Fibroblast of peridontal ligament (primary cell): ENCODE results near the gene BTD.

Experiments used
- DNase-seq: peaks from one replicate; pipeline ENCODE4 v3.0.0-alpha.2; 2010; ENCODE audit errors: extremely low read depth

Gene BTD, protein sequence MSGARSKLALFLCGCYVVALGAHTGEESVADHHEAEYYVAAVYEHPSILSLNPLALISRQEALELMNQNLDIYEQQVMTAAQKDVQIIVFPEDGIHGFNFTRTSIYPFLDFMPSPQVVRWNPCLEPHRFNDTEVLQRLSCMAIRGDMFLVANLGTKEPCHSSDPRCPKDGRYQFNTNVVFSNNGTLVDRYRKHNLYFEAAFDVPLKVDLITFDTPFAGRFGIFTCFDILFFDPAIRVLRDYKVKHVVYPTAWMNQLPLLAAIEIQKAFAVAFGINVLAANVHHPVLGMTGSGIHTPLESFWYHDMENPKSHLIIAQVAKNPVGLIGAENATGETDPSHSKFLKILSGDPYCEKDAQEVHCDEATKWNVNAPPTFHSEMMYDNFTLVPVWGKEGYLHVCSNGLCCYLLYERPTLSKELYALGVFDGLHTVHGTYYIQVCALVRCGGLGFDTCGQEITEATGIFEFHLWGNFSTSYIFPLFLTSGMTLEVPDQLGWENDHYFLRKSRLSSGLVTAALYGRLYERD

DNA sequence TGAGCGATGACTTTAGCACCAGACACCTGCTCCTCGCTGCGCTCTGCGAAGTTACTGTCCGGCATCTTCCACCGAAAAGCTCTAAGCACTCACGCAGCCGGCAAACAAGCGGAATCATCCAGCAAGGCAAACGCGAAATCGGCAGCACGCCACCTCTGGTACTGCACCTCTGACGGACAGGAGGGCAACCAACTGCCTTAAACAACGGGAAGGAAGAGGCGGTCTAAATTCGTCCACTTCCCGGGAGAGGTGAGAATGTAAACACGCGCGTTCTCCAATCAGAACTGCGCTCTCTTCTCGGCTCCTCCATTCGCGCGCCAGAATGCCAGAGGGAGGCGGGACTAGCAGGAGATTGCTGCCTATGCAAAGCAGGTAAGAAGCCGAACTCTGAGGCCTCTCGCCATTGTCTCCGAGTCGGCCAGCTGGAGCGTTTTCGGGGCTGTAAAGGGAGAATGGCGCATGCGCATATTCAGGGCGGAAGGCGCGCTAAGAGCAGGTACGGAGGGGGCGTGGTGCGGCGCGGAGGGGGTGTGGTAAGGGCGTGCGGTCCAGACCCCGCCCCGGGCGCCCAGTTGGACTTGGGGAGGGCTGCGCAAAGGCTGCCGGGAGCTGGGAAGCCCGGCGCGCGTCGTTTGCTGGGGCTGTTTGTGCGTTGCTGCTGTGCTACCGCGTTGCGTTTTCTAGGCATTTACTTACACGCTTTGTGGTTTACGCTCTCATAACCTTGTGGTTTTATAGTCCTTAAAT, at the start of gene BTD, which contains the start of gene HACL1:
TSS of gene BTD (plus strand) at position 347 of the 747 bp plus-strand sequence. CDS start 33,695 bp downstream, outside the sequence.
TSS of gene HACL1 (minus strand) at position 171 of the 747 bp plus-strand sequence. CDS start at position 65, 106 bp downstream.
- peak; percentile 99 for DNase-seq

- no peak for DNase-seq
These were observed 49.6 kb upstream of the BTD start for GRCh38 chr3:15551902-15552301.

GRCh38 chr3:15553749-15554148, 47.8 kb upstream of the BTD start:
- DNase-seq: no peak

- no peak for DNase-seq
These were observed 45.0 kb upstream of the BTD start for GRCh38 chr3:15556512-15556911.

GRCh38 chr3:15557511-15557946, 44.0 kb upstream of the BTD start:
- peak; percentile 81 for DNase-seq

GRCh38 chr3:15558581-15558980, 43.0 kb upstream of the BTD start:
- no peak for DNase-seq

- no peak for DNase-seq
These were observed 39.0 kb upstream of the BTD start for GRCh38 chr3:15562560-15562959.

GRCh38 chr3:15563190-15563589, 38.4 kb upstream of the BTD start:
- peak; percentile 28 for DNase-seq

GRCh38 chr3:15572138-15572537, 29.4 kb upstream of the BTD start:
- DNase-seq: no peak

DNA sequence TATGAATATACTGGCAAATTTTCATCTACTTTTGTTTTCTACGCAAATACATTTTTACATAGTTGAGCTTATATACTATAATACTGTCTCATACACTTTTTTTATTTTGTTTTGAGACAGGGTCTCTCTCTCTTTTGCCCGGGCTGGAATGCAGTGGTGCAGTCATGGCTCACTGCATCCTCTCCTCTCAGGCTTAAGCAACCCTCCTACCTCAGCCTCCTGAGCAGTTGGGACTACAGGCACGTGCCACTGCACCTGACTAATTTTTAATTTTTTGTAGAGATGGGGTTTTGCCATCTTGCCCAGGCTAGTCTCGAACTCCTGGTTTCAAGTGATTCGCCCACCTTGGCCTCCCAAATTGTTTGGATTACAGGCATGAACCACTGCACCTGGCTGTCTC, 26.1 kb upstream of the BTD start:
- no peak for DNase-seq

GRCh38 chr3:15576475-15576874, 25.1 kb upstream of the BTD start:
- DNase-seq: no peak

DNA sequence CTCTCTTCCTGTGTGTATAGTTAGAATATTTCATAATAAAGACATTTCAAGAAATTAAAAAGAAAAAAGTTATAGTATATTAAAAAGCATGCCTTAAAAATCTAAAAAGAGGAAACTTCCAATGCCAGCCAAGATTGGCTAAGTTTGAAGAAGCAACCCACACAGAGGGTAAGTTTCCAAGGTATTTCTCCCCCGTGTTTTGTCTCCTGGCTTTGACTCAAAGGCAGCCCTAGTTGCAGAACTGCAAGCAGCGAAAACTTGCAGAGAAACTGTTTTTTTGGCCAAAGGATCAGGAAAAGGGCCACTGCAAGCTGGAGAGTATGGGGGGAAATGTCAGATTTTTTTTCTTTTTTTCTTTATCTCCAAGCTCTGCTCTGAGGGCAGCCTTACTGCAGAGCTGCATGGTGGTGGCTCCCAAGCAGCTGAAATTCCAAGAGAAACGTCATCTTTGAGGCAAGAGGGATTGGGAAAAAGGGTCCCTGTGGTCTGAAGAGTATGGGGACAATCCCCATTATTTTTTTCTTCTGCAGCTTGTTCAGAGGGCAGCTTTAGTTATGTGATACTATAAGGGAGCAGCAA, 23.2 kb upstream of the BTD start:
- DNase-seq: peak; percentile 18

GRCh38 chr3:15579051-15579450, 22.5 kb upstream of the BTD start:
- peak; percentile 82 for DNase-seq

DNA sequence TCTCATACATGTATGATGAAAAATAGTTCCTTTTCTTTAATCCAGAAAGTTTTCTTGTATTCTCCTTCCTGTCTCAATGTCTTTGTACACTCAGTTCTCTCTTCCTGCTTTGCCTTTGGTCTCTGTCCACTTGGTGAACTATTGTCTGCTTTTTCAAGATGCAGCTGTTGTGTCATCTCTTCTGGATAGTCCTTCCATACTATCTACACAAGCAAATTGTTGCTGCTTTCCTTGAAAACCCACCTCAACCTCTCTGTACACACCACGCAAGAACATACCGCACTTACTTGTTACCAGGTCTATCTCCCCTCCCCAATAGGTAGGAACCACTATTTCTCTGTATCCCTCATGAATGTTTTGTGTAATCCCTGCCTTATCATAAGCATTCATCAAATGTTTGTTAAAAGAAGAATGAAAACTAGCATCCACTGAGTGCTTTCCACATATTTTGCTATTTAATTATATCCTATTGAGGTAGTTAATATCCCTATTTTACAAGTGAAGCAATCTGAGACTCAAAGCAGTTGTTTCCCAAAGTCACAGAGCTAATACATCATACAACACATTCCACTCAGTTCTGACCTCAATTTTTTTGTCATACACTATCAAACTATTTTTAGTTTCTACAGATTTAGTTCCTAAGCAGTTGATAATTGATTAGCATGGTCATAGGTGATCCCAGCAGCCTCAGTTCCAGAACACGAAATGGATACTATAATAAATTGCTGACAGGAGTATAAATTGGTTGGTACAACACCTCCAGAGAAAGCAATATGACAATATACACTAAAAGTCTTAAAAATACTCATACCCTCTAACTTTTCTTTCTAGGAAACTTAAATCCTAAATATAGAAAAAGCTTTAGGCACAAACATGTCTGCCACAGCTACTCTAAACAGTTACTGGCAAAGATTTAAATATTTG, 19.8 kb upstream of the BTD start:
- no peak for DNase-seq

DNA sequence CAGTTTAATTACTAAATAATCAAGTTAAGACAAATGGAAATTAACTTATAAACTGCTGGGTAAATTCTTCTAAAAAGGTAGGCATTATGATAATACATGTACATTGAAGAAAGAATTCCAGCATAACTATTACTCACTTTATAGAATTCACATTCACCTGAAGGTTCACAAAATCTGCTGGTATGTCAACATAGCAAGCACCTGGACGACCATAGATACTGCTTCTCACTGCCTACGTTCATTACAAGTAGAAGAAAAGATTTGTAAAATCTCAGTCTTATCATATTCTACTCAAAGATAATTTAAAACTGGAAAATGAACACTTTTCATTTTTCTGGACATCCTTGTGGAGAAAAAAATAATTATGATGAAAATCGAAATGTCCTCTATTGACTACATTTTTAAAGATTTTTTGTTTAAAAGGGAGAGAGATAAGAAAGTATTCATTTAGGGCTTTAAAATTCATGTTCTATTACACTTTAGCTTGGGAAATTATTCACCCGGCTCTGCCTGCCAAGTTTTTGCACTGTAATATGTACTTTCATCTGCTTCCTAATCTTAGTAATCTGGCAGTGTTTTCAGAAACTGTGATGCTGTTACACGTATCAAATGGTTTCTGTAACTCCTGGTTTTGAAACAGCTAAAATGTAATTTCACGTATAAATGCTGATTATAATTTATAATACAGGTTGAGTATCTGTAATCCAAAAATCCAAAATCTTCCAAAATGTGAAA, 16.3 kb upstream of the BTD start:
- peak; percentile 69 for DNase-seq

DNA sequence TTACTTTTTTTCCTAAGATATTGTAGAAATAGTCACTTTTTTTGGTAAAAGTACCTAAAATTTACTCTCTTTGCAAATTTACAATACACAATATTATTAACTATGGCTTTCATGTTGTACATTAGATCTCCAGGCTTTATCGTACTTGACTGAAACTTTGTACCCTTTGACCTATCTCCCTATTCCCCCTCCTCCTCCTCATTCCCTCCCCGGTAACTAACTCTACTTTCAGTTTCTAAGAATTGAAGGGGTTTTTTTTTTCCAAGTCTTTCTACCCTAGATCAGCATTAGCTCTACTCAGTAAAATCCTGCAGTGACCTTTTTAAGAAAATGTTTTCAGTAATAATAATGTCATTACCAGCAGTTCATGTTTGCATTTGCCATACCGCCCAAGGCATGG, 10.3 kb upstream of the BTD start:
- no peak for DNase-seq

DNA sequence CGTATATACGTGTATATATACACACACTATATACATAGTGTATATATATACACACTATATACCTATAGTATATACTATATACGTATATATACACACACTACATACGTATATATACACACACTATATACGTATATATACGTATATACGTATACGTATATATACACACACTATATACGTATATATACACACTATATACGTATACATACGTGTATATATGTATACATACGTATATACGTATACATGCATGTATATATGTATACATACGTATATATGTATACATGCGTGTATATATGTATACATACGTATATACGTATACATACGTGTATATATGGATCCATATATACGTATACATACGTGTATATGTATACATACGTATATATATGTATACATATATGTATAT, 9.6 kb upstream of the BTD start:
- DNase-seq: no peak

GRCh38 chr3:15592968-15593367, 8.6 kb upstream of the BTD start:
- no peak for DNase-seq

GRCh38 chr3:15595955-15596354, 5.6 kb upstream of the BTD start:
- DNase-seq: no peak

DNA sequence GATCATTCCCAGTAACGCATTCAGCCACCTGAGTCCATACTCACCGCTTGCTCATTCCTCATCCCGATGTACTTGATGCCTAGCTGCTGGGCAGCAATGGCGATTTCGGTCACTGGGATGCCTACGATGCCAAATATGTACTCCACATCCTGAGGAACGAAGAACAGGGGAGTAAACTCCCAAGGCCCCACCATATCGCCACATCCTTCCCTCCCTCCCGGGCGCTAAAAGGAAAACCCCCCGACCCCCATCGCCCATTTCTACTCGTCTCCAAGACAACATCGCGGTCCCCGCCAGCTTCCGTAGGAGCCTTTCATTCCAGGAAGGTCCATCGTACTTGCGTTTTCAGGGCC, 523 bp upstream of the BTD start:
- no peak for DNase-seq

DNA sequence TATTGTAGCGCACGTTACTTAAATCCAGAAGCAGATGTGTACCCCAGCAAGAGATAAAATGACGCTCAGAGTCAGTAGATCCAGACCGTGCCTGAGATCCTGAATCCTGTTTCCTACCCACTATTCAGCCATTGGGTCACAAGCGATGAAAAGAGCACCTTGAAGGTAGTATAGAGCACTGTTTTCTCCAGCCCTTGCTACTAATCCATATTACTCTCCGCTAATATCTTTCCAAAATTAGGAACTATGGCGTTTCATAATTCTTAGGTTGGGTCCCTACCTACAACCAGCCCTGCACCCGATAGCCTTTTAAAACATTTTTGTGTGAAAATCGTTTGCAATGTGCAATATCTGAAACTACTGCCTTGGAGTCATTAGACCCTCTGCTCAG, 596 bp downstream of the BTD start:
- no peak for DNase-seq
